HEK293 (cell line): ENCODE data around the gene C1orf167.
"Not testable (repeated sequence)": the region's sequence is repeated elsewhere in the genome, so short reads cannot be mapped to it uniquely, and the experiment has no call there.

Experiments used
- CTCF ChIP-seq: fragments of 450-650 bp; formaldehyde crosslinking; IDR thresholded peaks from 2 replicates; pipeline ENCODE4 v1.5.1; 2016; ENCODE audit warnings: missing biosample characterization, missing genetic modification characterization
- KLF9 ChIP-seq: fragments of 450-650 bp; formaldehyde crosslinking; IDR thresholded peaks from 2 replicates; pipeline ENCODE4 v1.5.1; 2016; ENCODE audit warnings: missing biosample characterization, missing genetic modification characterization, low read depth
- MZF1 ChIP-seq: fragments of 450-650 bp; formaldehyde crosslinking; IDR thresholded peaks from 2 replicates; pipeline ENCODE4 v1.5.1; 2017; ENCODE audit warnings: missing biosample characterization, missing genetic modification characterization, borderline replicate concordance

GRCh38 chr1:11803924-11804665 lies 42.1 kb downstream of the C1orf167 start:
- not testable (repeated sequence) for TF ChIP-seq CTCF, MZF1, KLF9 (tag by site-specific recombination)
